ENCODE data around the gene AKR1A1. TPM values are rescaled to one million over a fixed set of nuclear protein-coding genes. Genes with fewer than 3 reads are reported as not detected.

The AKR1A1 gene
- total RNA-seq: 215 and 218 TPM in 2 replicates

GRCh38 chr1:45550401-45551351 lies at the start of gene AKR1A1:
Gene AKR1A1, plus strand, starts transcription at chr1:45550826. Its CDS starts 10,969 bp downstream, at chr1:45561795.
- Mint-ChIP-seq H3K4me3 (peak within 1 kb of the TSS; percentile 99), H3K4me1 (peaks cover 35% of the 10 kb centered on the region), H3K27ac (peak within 1 kb of the TSS; percentile 95), H3K9me3 (no peaks in the 10 kb centered on the region), H3K36me3 (ENCODE audit: low read depth) (peaks cover 25% of the 10 kb centered on the region), H3K27me3 (no peaks in the 10 kb centered on the region)
- intact Hi-C loops (cut with micrococcal nuclease): loop anchor here (1.0 to 2.0 kb wide), 6 partner anchors 20 to 696 kb away; partner anchors contain the start of genes CCDC163, MMACHC, PRDX1 and RAD54L
- DNase-seq (peak; percentile 91), ATAC-seq (ENCODE audit: low read depth) (peak; percentile 91)
- no peak for TF ChIP-seq CTCF (IDR thresholded peaks at IDR 0.05)
- ChIA-PET POLR2A (interaction anchor here (0.5 to 13.9 kb wide), 26 partner anchors 9 to 852 kb away, joined by 3 to 457 read pairs (median 4); partner anchors contain the start of genes CCDC163, GPBP1L1, MMACHC and MUTYH), CTCF (interaction anchor here (0.5 to 2.2 kb wide), 9 partner anchors 18 to 190 kb away, joined by 3 to 10 read pairs (median 6); partner anchors contain the start of gene PRDX1)

- peak overlapping the region; percentile 42 for H3K27ac Mint-ChIP-seq
- TF ChIP-seq CTCF (IDR thresholded peaks at IDR 0.05): no peak
- peak overlapping the region; percentile 49 for H3K4me3 Mint-ChIP-seq
Measured at GRCh38 chr1:45501505-45501859, 49.1 kb upstream of the AKR1A1 start.

GRCh38 chr1:45503462-45504360 lies 46.9 kb upstream of the AKR1A1 start:
- Mint-ChIP-seq H3K4me3 (no peak overlapping the region), H3K27ac (no peak overlapping the region), H3K4me1 (peaks cover 26% of the 10 kb centered on the region), H3K27me3 (no peaks in the 10 kb centered on the region), H3K36me3 (ENCODE audit: low read depth) (peaks cover 21% of the 10 kb centered on the region), H3K9me3 (no peaks in the 10 kb centered on the region)
- intact Hi-C loops (cut with micrococcal nuclease): no loop called here
- ATAC-seq (ENCODE audit: low read depth): no peak
- TF ChIP-seq CTCF (IDR thresholded peaks at IDR 0.05): no peak
- CTCF ChIA-PET: interaction anchor here (1.4 kb wide), 1 partner anchor 67 kb away, joined by 7 read pairs; no protein-coding TSS in a partner anchor
- no peak for DNase-seq
- POLR2A ChIA-PET: interaction anchor here (0.9 kb wide), 1 partner anchor 18 kb away, joined by 3 read pairs; the partner anchor contains the start of gene PRDX1

More at GRCh38 chr1:45501505-45501859, 49.1 kb upstream of the AKR1A1 start:
- no peak for ATAC-seq (ENCODE audit: low read depth)
- POLR2A ChIA-PET: interaction anchor here (0.6 to 3.8 kb wide), 10 partner anchors 9 to 198 kb away, joined by 3 to 58 read pairs (median 12); partner anchors contain the start of genes AKR1A1, MUTYH, NASP and PRDX1
- no peak for DNase-seq
- peaks cover 27% of the 10 kb centered on the region for H3K4me1 Mint-ChIP-seq
- intact Hi-C loops (cut with micrococcal nuclease): no loop called here
- peaks cover 7% of the 10 kb centered on the region for H3K36me3 Mint-ChIP-seq (ENCODE audit: low read depth)
- H3K27me3 Mint-ChIP-seq: no peaks in the 10 kb centered on the region
- CTCF ChIA-PET: interaction anchor here (1.0 to 1.1 kb wide), 2 partner anchors 11 to 141 kb away, joined by 3 to 4 read pairs; no protein-coding TSS in a partner anchor
- no peaks in the 10 kb centered on the region for H3K9me3 Mint-ChIP-seq

- Mint-ChIP-seq H3K4me1 (no peaks in the 10 kb centered on the region), H3K27ac (no peak overlapping the region), H3K9me3 (no peaks in the 10 kb centered on the region), H3K4me3 (no peak overlapping the region), H3K27me3 (no peaks in the 10 kb centered on the region), H3K36me3 (ENCODE audit: low read depth) (peaks cover 43% of the 10 kb centered on the region)
- ATAC-seq (ENCODE audit: low read depth): no peak
- no peak for DNase-seq
- intact Hi-C loops (cut with micrococcal nuclease): no loop called here
- POLR2A ChIA-PET: interaction anchor here (2.3 kb wide), 1 partner anchor 14 kb away, joined by 6 read pairs; the partner anchor contains the start of gene PRDX1
- no peak for TF ChIP-seq CTCF (IDR thresholded peaks at IDR 0.05)
- CTCF ChIA-PET: interaction anchor here (2.7 kb wide), 1 partner anchor 14 kb away, joined by 7 read pairs; no protein-coding TSS in a partner anchor
Measured at GRCh38 chr1:45507195-45507594, 43.4 kb upstream of the AKR1A1 start.

Measured in activated B cell treated with CpG ODN at 0.5 μM for 24 hours (primary cell).